LHCN-M2 (cell line): Measurements from ENCODE around the gene DSTYK. TPM values are rescaled to one million over a fixed set of nuclear protein-coding genes. Genes with fewer than 3 reads are reported as not detected.
"Not testable (repeated sequence)": the region's sequence is repeated elsewhere in the genome, so short reads cannot be mapped to it uniquely, and the experiment has no call there.

Source experiments
- DNase-seq: peaks from one replicate; pipeline ENCODE4 v3.0.0-alpha.2; 2012; ENCODE audit warnings: low read depth
- total RNA-seq: library from RNA; depleted of rRNA; stranded (reverse); fragments of >200 nt; gene quantifications from 2 replicates; pipeline ENCODE4 v1.2.3, GENCODE V29; 2014

The DSTYK gene
- total RNA-seq, 1 experiment from 2014 or later = 8.1 TPM

DNA sequence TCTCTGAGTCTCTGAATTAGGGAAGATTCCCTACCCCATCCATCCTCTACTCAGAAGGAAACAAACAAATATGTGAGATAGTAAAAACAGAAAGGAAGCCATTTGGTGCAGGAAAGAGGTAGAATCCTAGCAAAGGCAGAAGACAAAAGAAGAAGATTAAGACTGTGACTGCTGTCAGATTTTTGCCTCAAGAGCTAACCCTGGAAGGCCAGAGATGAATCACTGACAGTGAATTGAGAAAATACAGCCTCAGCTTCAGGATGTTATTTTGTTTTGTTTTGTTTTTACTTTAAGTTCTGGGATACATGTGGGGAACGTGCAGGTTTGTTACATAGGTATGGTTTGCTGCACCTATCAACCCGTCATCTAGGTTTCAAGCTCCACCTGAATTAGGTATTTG is 31.7 kb downstream of the DSTYK start:
- DNase-seq = no peak

DNA sequence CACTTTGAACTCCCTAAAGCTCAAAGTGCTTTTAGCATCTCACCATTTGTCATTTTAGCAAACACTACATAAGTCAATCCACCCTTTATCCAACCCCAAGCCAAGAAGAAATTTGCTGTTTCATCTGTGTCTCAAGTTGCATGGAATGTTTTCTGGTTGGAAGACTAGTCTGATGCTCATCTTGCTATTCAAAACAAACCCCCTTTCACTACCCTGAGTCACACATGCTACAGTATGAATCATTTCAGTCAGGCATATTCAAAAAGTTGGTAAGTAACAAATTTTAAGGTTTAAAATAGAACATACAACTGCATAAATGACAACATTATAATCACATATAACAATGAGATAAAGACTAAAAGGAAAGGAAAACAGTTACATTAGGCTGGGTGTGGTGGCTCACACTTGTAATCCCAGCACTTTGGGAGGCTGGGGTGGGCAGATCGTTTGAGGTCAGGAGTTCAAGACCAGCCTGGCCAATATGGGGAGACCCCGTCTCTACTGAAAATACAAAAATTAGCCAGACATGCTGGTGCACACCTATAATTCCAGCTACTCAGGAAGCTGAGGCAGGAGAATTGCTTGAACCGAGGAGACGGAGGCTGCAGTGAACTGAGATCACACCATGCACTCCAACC is 38.7 kb downstream of the DSTYK start:
- DNase-seq = peak; percentile 97

DNA sequence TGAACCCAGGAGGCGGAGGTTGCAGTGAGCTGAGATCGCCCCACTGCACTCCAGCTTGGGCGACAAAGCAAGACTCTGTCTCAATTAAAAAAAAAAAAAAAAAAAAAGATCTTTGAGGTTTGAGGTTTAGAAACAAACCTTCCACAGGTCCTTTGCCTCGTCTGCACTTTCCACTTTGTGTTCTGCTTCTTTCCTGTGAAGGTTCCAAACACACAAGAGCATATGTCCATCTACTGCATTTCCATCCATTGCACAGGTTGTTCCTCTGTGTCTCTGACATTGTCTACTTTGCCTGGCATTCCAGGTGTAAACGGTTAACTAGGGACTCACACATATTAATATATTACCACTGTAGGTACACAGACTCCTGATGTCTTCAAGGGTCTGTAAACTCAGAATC is 40.1 kb downstream of the DSTYK start:
- DNase-seq = no peak

DNA sequence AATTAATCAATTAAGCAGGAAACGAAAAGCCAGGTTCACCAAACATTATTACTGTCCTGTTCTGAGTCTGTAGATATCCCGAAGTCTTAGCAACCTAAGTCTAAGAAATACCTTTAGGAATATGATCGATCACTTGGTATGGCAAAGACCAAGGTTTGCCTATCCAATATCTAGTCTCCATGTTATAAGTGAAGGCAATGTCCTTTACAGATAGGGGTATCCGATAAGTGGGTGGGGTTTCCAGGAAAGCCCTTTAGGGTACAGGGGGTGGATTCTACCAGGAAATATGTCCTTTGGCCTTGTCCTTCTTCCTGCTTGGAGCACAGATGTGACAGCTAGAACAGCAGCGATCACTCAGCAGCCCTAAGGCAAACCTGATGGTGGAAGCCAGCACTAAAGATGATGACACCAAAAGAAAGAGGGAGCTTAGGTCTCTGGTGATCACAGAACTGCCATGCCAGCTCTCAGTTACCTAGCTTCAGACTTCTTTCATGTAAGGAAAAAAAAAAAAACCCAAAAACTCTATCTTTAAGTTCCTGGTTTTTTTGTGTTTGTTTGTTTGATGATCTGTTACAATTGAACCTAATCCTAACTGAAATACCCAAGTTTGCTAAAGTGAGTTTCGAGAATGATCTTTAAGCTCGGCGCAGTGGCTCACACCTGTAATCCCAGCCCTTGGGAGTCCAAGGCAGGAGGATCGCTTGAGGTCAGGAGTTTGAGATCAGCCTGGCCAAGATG is 40.8 kb downstream of the DSTYK start:
- no peak for DNase-seq

DNA sequence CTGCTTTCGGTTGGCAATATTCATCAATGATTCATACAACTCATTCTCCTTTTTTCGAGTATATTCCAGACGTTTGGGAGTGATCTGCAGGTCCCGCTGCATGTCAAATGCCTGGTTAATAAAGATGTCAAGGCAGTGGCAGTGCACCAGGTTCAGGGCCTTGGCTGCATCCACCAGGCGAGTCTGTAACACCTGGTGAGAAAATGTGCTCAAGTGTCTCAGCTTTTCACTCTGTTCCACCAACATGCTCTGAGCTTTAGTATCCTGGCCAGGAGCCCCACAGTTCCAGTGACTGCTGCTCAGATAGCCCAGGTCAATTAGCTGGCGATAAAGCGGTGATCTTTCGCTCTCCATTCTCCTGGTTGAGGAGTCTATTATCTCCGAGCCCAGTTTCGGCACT is 42.3 kb downstream of the DSTYK start:
- no peak for DNase-seq

DNA sequence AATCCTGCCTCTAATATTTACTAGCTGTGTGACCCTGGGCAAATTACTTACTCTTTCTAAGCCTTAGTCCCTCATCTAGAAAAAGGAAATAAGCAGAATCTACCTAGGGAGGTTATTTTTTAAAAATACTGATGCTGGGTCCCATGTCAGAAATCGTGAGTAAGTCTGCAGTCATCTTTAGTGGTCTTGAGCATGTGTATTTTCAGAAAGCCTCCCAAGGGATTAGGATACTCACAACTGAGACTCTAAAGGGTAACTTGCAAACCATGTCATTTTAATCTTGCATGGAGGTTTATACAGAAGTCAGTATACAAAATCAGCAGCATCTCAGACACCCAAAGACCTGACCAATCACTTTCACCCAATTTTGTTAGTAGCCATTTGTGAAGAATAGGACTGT is 43.2 kb downstream of the DSTYK start:
- DNase-seq = peak; percentile 62

DNA sequence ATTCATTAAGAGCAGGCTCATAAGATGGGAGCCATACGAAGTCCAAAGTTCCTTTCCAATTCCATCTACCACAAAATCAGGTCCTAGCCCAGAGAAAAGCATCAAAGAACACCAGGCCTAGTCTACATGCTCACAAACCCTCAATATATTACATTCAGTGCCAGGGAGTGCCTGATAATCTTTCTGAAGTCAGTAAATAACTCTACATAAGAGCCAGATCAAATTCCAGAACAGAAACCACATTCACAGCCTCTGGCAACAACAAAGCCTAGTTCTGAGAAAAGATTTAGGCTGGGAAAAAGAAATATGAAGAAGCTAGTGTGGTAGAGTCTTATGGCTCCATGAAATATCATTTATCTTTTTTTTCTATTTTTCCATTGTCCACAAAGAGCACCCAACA is 49.2 kb downstream of the DSTYK start:
- no peak for DNase-seq

DNA sequence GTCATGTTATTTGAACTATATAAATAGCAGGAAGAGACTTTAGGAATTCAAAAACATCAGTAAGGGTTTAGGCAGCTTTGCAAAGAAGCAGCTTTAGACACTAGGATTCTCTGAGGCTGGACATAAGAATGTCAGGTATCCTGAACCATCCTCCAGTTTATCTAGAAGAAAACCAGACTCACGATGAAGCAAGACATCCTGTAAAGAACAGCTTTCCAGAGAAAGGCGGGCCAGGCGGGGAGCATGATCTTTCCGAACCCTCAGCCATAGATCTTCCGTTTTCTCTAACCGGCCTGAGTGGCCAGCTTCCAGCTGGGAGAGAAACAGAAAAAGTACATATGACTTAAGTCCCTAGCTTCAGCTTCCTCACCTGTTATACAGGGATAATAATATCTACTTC is 50.4 kb downstream of the DSTYK start:
- no peak for DNase-seq

DNA sequence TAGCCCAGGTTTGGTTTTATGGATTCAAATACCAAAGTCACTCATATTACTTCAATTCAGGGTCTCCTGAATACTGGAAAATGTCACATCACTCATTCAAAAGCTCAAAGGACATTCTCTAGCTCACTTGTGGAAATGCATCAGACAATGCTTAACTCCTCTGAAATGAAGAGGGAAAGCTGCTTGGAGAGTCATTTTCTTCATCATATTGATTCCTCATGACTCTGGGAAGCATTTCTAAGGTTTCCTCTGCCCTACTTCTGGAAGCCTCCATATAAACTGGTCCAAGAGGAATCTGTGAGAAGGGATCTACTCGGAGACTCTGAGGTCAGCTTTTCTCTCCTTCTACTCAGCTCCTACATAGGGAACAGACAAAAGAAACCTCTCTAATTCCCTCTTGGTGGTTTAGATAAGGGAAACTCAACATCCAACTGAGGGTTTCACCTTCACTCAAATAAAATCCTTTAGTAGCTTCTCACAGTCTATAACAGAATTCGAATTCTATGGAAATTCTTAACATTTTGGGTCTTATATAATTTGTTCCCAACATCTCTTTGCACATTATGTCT is 53.4 kb downstream of the DSTYK start:
- no peak for DNase-seq

DNA sequence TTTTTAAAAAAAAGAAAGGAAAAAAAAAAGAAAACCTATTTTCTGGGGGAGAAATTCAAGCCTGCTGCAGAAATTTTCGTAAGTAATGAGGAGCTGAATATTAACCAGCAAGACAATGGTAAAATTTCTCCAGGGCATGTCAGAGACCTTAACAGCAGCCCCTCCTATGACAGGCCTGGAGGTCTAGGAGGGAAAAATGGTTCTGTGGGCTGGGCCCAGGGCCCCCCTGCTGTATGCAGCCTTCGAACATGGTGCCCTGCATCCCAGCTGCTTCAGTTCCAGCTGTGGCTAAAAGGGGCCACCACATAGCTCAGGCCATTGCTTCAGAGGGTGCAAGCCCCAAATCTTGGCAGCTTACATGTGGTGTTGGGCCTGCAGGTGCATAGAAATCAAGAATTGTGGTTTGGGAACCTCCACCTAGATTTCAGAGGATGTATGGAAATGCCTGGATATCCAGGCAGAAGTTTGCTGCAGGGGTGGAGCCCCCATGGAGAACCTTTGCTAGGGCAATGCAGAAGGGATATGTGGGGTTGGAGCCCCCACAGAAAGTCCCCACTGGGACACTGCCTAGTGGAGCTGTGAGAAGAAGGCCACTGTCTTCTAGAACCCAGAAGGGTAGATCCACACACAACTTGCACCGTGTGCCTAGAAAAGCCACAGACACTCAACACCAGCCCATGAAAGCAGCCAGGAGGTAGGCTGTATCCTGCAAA is 55.7 kb downstream of the DSTYK start:
- DNase-seq = not testable (repeated sequence)

DNA sequence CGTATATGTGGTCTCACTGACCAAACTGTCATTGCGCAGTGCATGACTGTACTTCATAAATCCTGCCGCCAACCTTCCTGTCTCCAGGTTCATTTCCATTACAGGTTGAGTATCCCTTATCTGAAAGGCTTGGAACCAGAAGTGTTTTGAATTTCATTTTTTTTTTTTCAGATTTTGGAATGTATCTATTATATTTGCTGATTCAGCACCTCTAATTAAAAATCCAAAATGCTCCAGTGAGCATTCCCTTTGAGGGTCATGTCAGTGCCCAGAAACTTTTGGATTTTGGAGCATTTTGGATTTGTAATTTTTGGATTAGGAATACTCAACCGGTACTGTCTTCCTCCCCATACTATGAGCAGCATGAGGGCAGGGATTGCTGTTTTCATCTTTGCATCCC is 59.0 kb downstream of the DSTYK start:
- no peak for DNase-seq

DNA sequence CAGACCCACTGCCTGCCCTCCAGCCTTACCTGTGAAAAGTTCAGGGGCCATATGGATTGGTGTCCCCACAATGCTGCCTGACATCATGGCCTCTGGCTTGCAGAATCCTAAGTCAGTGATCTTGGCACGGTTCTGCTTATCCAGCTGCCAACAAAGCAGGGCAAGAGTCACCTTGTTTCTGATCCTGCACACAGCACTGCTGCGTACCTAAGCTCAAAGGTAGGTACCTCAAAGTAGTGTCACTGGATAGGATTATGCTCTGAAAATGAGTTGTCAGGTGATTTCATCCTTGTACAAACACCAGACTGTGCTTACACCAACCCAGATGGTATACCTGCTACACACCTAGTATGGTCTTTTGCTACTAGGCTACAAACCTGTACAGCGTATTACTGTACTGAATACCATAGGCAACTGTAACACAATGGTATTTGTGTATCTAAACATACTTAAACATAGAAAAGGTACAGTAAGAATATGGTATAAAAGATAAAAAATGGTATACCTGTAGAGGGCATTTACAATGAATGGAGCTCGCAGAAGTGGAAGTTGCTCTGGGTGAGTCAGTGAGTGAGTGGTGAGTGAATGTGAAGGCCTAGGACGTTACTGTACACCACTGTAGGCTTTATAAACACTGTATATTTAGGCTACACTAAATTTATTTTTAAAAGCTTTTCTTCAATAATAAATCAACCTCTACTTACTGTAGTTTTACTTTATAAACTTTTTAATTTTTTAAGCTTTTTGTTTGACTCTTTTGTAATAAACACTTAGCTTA is 60.7 kb downstream of the DSTYK start:
- DNase-seq = no peak

DNA sequence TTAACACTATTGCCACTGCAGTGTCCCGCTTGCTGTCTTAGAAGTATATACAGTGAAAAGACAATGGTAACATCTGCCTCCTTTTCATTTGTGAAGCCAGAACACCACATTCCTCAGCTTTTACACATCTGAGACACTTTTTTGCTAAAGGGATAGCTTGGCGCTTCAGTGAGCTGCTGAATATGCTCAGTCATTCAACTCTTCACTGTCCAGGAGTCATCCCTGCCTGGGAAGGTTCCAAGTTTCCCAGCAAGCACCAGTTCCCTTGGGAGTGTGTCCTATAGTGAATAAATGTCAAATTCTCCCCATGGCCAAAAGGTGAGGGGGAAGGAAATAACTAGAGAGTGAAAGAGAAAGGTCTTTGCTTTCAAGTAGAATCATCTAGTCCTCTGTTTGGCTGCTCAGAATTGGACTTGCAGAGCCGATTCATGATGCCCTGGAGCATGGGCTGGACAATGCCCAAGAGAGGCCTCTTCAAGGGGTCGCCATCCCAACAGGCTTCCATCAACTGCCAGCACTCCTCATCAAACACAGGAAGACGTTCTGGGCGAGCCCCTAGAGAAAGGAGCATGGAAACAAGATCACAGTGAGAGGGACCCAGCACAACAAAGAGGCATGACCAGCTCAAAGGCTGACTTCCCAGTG is 64.2 kb downstream of the DSTYK start:
- DNase-seq = peak; percentile 53

DNA sequence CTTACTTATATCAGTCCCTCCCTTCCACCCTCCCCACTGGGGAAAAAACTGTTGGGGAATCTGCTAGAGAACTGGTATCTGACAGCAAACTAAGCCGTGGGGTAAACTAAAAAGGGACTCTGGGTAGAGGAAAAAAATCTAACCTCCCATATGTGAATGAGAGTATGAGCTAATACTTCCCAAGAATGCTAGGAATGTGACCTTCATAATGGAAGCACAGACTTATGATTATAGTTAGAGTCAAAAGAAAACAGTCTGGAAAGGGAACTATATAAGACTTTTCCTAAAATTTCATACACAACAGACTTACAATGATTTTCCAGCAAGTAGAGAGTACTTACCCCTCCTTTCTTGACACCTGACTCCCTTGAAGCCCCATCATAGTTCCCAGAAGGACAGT is 66.8 kb downstream of the DSTYK start:
- DNase-seq = peak; percentile 47

DNA sequence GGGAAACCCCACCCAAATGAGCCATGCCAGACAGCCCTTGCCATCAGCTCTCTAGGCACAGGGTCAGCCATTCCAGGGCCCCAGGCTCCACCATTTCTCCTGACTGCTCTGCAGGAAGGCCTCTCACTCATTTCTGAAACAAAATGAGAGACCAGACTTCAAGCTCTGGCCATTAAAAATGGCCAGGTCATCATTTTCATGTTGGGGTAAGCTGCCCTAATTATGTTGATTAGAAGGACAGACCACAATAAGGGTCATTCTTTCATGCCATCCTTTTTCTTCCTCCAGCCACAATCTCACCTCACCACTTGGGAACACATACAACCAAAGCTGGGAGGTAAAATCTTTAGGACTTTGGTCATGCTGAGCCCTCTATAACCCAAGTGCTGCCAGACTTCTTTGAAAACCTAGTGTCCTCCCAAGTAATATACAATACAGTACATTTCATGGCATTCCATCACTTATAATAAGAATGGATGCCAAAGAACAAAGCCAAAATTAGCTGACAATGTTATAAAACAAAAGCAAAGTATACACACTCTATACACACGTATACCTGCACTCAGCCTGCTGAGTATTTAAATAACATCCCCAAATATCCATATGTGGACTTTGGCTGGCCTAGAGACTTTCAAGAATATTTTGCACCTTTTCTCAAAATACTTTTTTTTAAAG is 67.3 kb downstream of the DSTYK start:
- no peak for DNase-seq

DNA sequence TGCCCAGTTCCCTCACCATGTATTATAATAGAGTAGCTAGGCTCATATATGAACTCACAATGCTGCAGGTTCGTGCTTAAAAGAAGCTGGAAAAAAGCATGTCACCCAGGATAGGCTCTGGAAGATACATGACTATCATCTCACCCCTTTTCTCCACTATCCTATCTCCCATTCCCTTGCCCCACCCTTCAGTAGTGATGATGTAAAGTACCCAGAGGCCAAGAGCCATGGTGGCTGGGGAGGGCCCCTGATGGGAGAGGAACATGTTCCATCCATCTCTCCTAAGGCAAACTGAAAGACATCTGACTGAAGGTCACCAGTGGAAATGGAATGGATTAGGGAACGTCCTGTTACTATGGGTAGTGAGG is 69.4 kb downstream of the DSTYK start:
- DNase-seq = no peak

DNA sequence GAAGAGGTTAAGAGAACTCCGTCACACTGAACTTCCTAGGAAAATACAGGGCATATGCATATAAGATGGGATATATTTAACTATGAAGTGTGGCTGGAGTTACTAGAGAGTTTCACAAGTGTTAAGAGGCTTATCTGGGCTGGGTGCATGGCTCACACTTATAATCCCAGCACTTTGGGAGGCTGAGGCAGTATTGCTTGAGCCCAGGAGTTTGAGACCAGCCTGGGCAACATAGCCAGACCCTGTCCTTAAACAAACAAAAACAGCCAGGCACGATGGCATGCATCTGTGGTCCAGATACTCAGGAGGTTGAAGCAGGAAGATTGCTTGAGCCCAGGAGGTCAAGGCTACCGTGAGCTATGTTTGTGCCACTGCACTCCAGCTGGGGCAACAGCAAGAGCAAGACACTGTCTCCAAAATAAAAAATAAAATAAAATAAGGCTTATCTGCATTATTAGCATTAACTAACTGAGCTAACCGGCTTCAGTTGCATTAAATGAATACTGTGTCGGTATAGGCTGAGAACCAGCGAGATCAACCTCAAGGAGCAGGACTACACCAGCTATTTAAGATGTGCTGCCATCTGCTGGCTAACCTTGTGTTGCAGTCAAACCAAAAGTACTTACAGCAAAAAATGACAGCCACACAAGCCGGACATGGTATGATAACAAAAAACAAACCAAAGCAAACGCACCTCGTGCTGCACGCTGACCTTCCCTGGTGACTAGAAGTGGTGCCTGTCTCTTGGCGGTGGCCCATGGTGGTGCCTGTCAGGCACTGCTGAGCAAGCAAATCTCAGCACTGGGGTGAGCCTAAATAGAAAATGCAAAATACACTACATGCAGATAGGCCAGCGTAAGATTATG is 70.0 kb downstream of the DSTYK start:
- peak; percentile 69 for DNase-seq

DNA sequence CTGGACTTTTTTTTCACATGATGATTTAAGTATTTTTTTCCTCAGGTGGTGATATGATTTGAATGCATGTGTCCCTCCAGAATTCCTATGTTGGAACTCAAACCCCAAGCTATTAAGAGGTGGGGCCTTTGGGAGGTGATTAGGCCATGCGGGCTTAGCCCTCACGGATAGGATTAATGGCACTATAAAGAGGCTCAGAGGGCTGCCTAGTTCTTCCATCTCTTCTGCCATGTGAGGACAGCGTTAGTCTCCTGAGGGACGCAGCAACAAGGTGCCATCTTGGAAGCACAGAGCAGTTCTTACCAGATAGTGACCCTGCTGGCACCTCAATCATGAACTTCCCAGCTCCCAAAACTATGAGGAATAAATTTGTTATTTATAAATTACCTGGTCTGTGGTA is 71.4 kb downstream of the DSTYK start:
- DNase-seq = no peak

DNA sequence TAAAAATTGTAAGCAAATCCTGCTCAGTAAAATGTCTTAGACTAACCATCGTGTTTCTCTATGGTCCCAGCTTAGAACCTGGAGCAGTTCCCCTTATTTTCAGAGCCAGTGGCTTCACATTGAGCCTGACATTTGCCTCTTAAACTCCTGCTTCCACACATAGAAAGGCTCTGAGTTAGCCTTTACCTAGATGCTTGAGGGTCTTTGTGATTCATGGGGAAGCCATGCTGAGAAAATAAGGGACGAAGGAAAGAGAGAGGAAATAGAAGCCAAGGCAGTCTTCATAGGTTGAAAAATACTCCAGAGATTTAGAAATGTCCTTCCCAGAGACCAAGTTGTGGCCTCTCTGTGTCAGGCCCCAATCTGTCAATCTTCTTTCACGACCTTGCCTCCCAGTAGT is 73.6 kb downstream of the DSTYK start:
- no peak for DNase-seq

DNA sequence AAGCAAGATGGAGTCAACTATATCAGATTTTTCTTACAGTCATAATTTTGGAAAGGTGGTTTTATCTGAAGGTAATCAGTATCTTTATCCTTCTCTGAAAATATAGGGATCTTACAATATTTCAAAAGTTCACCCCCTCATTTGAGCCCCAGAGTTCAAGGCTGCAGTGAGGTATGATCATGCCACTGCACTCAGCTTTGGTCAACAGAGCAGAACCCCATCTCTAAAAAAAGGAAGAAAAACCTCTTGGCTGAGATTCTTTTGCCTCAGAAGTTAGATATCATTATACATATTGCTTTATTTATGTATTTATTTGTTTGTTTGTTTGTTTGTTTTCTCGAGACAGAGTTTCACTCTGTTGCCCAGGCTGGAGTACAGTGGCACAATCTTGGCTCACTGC is 78.2 kb downstream of the DSTYK start:
- DNase-seq = no peak
